Measurements from ENCODE around the gene CNPY1.

Gene CNPY1

DNA sequence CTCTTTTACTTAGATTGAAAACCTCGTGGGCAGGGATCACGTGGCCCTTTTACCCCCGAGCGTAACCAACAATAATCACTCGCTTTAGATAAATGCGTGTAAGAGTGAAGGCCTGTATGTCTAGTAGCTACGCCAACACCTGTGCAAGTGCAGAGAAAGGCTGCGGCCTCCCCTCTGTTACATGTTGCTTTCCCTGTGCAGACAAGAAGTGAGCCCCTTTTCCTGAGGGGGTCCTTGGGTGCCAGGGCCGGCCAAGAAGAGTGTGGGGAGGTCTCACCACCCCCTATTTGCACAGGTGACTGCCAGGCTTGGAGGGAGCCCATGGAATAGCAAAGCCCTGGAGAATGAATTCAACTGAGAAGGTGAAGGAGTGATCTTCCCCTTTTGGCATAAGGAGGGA lies 35.6 kb upstream of the CNPY1 start:
- no peak for TF ChIP-seq SIN3A (IDR thresholded peaks at IDR 0.05; ENCODE audit: borderline replicate concordance, insufficient read depth, low read length)
- no peak for TF ChIP-seq FOXP2 (optimal IDR thresholded peaks at IDR 0.05; ENCODE audit: borderline replicate concordance, extremely low read depth, extremely low read length, insufficient read depth)
- TF ChIP-seq, protein P1, sequence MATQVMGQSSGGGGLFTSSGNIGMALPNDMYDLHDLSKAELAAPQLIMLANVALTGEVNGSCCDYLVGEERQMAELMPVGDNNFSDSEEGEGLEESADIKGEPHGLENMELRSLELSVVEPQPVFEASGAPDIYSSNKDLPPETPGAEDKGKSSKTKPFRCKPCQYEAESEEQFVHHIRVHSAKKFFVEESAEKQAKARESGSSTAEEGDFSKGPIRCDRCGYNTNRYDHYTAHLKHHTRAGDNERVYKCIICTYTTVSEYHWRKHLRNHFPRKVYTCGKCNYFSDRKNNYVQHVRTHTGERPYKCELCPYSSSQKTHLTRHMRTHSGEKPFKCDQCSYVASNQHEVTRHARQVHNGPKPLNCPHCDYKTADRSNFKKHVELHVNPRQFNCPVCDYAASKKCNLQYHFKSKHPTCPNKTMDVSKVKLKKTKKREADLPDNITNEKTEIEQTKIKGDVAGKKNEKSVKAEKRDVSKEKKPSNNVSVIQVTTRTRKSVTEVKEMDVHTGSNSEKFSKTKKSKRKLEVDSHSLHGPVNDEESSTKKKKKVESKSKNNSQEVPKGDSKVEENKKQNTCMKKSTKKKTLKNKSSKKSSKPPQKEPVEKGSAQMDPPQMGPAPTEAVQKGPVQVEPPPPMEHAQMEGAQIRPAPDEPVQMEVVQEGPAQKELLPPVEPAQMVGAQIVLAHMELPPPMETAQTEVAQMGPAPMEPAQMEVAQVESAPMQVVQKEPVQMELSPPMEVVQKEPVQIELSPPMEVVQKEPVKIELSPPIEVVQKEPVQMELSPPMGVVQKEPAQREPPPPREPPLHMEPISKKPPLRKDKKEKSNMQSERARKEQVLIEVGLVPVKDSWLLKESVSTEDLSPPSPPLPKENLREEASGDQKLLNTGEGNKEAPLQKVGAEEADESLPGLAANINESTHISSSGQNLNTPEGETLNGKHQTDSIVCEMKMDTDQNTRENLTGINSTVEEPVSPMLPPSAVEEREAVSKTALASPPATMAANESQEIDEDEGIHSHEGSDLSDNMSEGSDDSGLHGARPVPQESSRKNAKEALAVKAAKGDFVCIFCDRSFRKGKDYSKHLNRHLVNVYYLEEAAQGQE (IDR thresholded peaks at IDR 0.05; ENCODE audit: insufficient read depth in 1 of 2, low read depth in 2 of 2, low read length in 2 of 2): no peak
- TF ChIP-seq POLR2AphosphoS5 (IDR thresholded peaks at IDR 0.05; ENCODE audit: low read depth, low read length): no peak
- no peak for TF ChIP-seq TAF1 (IDR thresholded peaks at IDR 0.05; ENCODE audit: borderline replicate concordance, insufficient read depth, low read length)

DNA sequence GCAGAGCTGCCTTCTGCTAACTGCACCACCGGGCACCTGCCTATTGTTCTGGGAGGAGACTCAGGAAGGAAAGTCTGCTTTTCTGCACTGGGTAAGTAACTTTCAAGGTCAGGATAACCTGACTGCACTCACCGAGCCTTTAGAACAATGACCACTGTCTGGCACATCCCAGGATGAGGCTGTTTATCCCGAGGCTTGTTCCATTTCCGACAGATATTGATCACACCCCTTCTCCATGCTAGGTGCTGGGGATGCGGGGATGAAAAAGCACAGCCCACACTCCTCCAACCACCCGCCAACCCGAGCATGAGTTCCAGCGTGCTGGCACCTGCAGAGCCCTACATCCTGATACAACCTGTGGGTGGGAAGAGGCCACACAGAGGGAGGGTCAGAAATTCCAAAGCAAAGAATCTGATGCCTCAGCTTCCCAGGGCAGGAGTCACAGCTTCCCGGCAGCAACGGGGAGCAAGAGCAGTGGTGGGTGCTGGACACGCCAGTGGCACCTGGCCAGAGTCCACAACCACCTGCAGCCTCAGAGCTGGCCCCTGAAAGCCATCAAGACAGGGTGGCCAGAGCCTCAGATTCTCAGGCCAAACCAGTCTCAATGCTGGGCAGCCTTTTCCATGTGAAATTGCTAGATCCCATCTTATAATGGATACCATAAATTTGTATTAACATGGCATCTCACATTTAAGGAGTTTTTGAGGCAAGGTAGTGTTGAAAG lies 34.9 kb upstream of the CNPY1 start:
- TF ChIP-seq SIN3A (IDR thresholded peaks at IDR 0.05; ENCODE audit: borderline replicate concordance, insufficient read depth, low read length) (no peak), TAF1 (IDR thresholded peaks at IDR 0.05; ENCODE audit: borderline replicate concordance, insufficient read depth, low read length) (no peak), POLR2AphosphoS5 (IDR thresholded peaks at IDR 0.05; ENCODE audit: low read depth, low read length) (no peak), FOXP2 (optimal IDR thresholded peaks at IDR 0.05; ENCODE audit: borderline replicate concordance, extremely low read depth, extremely low read length, insufficient read depth) (no peak)
- TF ChIP-seq, protein P1 (IDR thresholded peaks at IDR 0.05; ENCODE audit: insufficient read depth in 1 of 2, low read depth in 2 of 2, low read length in 2 of 2): no peak

DNA sequence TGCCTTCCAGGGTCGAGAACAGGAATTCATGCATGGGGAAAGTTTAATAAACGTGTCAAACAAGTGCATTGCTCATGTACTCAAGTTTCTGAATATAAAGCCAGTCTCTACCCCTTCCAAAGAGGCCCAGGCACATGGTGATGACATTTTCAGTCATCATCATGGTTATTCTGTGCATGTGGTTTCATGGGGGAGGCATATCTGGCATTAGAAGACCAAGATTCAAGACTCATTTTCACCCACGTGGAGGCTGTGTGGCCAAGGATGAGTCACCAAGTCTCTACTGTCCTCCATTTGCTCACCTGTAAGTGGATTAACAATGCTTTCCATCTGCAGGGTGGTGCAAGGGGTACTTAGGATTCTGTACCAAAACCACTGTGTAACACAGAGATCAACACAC lies 34.0 kb upstream of the CNPY1 start:
- no peak for TF ChIP-seq SIN3A (IDR thresholded peaks at IDR 0.05; ENCODE audit: borderline replicate concordance, insufficient read depth, low read length)

DNA sequence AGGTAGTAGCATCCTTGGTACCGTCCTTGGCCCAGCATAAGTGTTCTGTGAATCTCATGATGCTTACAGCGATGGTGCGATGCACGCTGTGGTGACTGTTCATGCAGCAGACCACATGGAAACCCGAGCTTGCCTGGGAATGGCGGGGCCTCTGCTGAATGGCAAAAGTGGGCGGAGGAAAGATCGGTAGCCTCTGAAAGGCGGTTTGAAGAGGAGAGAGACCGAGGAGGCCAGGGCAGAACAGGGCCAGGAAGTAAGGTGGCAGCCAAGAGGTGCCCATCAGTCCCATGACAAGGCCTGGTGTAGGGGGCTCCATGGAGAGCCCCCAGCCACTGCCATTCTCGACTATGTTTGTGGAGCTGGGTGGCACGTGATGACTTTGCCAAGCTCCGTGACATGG lies 33.2 kb upstream of the CNPY1 start:
- TF ChIP-seq TAF1 (IDR thresholded peaks at IDR 0.05; ENCODE audit: borderline replicate concordance, insufficient read depth, low read length): no peak
- TF ChIP-seq SIN3A (IDR thresholded peaks at IDR 0.05; ENCODE audit: borderline replicate concordance, insufficient read depth, low read length): no peak
- TF ChIP-seq POLR2AphosphoS5 (IDR thresholded peaks at IDR 0.05; ENCODE audit: low read depth, low read length): no peak
- TF ChIP-seq, protein P1 (IDR thresholded peaks at IDR 0.05; ENCODE audit: insufficient read depth in 1 of 2, low read depth in 2 of 2, low read length in 2 of 2): no peak

DNA sequence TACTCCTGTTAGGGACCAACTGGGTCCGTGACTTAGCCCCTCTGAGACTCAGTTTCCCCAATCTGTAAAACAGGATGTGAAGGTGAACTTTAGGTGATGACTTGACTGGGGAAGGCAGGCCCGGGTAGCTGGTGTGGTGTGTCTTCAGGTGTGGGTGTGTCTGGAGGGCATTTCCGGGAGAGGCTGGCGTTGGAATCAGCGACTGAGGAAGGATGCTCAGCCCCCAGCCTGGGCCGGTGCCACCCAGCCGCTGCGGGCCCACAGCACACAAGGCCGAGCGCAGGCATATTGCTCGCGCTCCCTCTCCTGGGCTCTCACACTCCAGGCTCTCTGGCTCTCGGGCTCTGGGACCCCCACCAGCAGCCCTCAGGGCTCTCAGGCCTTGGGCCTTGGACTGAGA lies 31.7 kb upstream of the CNPY1 start:
- TF ChIP-seq, protein P1 (IDR thresholded peaks at IDR 0.05; ENCODE audit: insufficient read depth in 1 of 2, low read depth in 2 of 2, low read length in 2 of 2): no peak
- no peak for TF ChIP-seq FOXP2 (optimal IDR thresholded peaks at IDR 0.05; ENCODE audit: borderline replicate concordance, extremely low read depth, extremely low read length, insufficient read depth)
- TF ChIP-seq SIN3A (IDR thresholded peaks at IDR 0.05; ENCODE audit: borderline replicate concordance, insufficient read depth, low read length): no peak
- no peak for TF ChIP-seq POLR2AphosphoS5 (IDR thresholded peaks at IDR 0.05; ENCODE audit: low read depth, low read length)
- no peak for TF ChIP-seq TAF1 (IDR thresholded peaks at IDR 0.05; ENCODE audit: borderline replicate concordance, insufficient read depth, low read length)
